Left ventricle myocardium inferior (tissue), 1 donor: ENCODE data around the gene FRY. TPM values are rescaled to one million over a fixed set of nuclear protein-coding genes. Genes with fewer than 3 reads are reported as not detected.
A peak's percentile ranks its signal among the peaks of the same experiment; 100 is the strongest.
"Not testable (repeated sequence)": the region's sequence is repeated elsewhere in the genome, so short reads cannot be mapped to it uniquely, and the experiment has no call there.

Source experiments
- DNase-seq: peaks from one replicate; pipeline ENCODE4 v3.0.0-alpha.2; 2020
- H3K27ac ChIP-seq: fragments of 200-600 bp; replicated peaks from 2 replicates; pipeline ENCODE4 v1.8.0; 2021
- H3K27me3 ChIP-seq: fragments of 200-600 bp; 2 replicates; pipeline ENCODE4 v1.8.0; 2021; ENCODE audit warnings: low read depth
- H3K36me3 ChIP-seq: fragments of 200-600 bp; 2 replicates; pipeline ENCODE4 v1.8.0; 2021
- H3K4me1 ChIP-seq: fragments of 200-600 bp; 2 replicates; pipeline ENCODE4 v1.8.0; 2021
- H3K4me3 ChIP-seq: fragments of 200-600 bp; 2 replicates; pipeline ENCODE4 v1.8.0; 2021; ENCODE audit warnings: mild to moderate bottlenecking, moderate library complexity
- H3K9me3 ChIP-seq: fragments of 200-600 bp; replicated peaks from 2 replicates; pipeline ENCODE4 v1.8.0; 2021
- intact Hi-C: fragments of 100-400 bp; cut with micrococcal nuclease; formaldehyde crosslinking; loops from one replicate; pipeline ENCODE4 v1.11.0; 2022
- long read RNA-seq: library from polyadenylated mRNA; unstranded; transcript quantifications from one replicate; pipeline ENCODE4 v2.0.0, GENCODE V29; 2021
- total RNA-seq: library from RNA; stranded (reverse); fragmentation: NEBNext Ultra II Directional; extraction: Animal tissue kit (Norgen Biotek cat#: 25700); gene quantifications from one replicate; pipeline ENCODE4 v1.2.1, GENCODE V29; 2021
- TF ChIP-seq, protein P1 (sequence below): fragments of 200-600 bp; IDR thresholded peaks from 2 replicates; pipeline ENCODE4 v1.8.0; 2021; ENCODE audit warnings: antibody characterized with exemption, mild to moderate bottlenecking, borderline replicate concordance
- donor health status: DM: no; HTN: yes; CAD: no; lungs with severe emphysema.

FRY gene
- total RNA-seq, result 167 TPM
- long read RNA-seq, partial matches to known transcripts, result 44 of 76 reads
- long read RNA-seq, other reads (novel, unspliced or antisense), result 32 of 76 reads

DNA sequence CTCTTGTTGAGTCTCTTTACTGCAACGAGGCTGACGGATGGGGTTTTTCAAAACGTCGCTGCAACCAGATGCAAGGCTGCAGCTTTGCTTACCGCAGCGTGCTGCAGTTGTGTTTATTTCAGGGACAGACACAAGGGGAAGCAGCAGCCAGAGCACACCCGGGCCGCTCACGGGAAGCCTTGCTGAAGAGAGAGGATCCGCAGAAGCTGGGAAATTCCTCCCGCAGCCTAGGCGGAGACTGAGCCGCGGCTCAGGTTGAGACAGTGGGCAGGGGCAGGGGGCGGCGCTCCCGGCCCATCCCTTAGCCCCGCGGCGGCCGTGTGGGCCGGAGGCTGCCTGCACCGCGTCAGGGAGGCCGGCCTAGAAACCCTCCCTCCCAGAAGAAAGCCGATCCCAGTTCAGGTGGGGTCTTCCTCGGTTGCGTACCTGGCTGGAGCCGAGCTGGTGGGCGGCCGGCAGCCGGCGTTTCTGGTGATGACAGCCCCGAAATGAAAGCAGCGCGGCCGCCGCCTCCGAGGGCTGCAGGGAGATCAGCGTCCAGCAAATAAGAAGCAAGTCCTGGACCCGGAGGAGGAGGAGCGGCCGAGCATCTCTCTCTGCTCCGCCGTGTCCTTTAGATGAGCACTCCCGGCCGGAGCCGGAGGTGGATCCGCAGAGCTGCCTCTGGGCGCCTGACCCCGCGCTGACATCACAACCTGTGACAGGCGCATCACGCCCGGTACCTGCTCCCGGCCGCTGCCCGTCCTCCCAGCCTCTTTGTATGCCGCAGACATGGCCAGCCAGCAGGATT lies at the start of gene FRY:
Gene FRY, plus strand, starts transcription at position 750 of the 790 bp plus-strand sequence. Its CDS starts 22 bp downstream, at position 772.
- Histone ChIP-seq H3K27ac (peak within 1 kb of the TSS; percentile 77), H3K4me1 (peaks cover 28% of the 10 kb centered on the region), H3K36me3 (no peaks in the 10 kb centered on the region), H3K27me3 (no peaks in the 10 kb centered on the region), H3K9me3 (no peaks in the 10 kb centered on the region), H3K4me3 (peak within 1 kb of the TSS; percentile 77)
- TF ChIP-seq, protein P1, sequence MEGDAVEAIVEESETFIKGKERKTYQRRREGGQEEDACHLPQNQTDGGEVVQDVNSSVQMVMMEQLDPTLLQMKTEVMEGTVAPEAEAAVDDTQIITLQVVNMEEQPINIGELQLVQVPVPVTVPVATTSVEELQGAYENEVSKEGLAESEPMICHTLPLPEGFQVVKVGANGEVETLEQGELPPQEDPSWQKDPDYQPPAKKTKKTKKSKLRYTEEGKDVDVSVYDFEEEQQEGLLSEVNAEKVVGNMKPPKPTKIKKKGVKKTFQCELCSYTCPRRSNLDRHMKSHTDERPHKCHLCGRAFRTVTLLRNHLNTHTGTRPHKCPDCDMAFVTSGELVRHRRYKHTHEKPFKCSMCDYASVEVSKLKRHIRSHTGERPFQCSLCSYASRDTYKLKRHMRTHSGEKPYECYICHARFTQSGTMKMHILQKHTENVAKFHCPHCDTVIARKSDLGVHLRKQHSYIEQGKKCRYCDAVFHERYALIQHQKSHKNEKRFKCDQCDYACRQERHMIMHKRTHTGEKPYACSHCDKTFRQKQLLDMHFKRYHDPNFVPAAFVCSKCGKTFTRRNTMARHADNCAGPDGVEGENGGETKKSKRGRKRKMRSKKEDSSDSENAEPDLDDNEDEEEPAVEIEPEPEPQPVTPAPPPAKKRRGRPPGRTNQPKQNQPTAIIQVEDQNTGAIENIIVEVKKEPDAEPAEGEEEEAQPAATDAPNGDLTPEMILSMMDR, result peak; percentile 30
- DNase-seq, result peak; percentile 70
- intact Hi-C loops, result no loop called here

DNA sequence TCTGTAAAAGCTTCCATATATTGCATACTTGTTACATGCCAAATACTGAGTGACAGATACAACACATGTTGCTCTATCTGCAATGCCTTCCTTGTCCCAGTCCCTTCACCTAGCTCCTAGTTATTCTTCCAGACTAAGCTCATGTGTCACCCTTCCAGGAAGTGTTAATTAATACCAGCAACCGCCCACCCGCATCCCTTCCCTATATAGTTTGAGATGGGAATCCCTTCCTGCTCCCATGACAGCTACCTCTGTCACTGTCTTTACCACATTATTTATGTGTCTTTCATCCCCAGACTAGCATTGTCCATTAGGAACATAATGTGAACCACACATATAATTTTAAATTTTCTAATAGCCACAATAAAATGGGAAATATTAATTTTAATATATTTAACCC lies 49.5 kb upstream of the FRY start:
- Histone ChIP-seq H3K9me3 (no peaks in the 10 kb centered on the region), H3K27me3 (no peaks in the 10 kb centered on the region), H3K27ac (no peak overlapping the region), H3K4me1 (peaks cover 27% of the 10 kb centered on the region), H3K36me3 (no peaks in the 10 kb centered on the region), H3K4me3 (no peak overlapping the region)
- intact Hi-C loops, result no loop called here
- no peak for DNase-seq
- TF ChIP-seq, protein P1, result no peak

DNA sequence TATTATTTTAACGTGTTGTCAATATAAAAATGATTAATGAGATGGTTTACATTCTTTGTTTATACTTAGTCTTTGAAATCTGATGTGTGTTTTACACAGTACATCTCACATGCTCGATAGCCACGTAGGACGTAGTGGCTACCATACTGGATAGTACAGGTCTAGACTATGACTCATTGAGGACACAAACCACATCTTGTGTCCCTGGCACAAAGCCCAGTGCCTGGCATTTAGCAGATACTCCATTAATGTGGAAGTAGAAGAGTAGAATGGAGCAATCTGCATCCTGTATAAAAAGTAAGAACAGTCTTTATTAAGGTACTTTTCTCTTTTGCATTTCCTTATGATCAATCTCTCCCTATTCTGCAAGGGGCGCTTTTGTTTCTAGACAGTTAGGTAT lies 49.0 kb upstream of the FRY start:
- H3K4me3 ChIP-seq, result no peak overlapping the region
- no peaks in the 10 kb centered on the region for H3K36me3 ChIP-seq
- H3K27me3 ChIP-seq, result no peaks in the 10 kb centered on the region
- DNase-seq, result peak; percentile 68
- TF ChIP-seq, protein P1, result no peak
- H3K4me1 ChIP-seq, result peaks cover 32% of the 10 kb centered on the region
- H3K9me3 ChIP-seq, result no peaks in the 10 kb centered on the region
- H3K27ac ChIP-seq, result no peak overlapping the region
- intact Hi-C loops, result no loop called here

DNA sequence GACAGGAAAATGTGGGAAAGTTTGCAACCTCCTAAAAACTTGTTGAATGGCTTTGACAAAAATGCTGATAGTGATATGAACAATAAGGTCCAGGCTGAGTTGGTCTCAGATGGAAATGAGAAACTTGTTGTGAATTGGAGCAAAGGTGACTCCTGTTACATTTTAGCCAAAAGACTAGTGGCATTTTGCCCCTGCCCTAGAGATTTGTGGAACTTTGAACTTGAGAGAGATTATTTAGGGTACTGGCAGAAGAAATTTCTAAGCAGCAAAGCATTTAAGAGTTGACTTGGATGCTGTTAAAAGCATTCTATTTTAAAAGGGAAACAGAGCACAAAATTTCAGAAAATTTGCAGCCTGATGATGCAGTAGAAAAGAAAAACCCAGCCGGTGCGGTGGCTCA lies 47.9 kb upstream of the FRY start:
- H3K9me3 ChIP-seq, H3K36me3 ChIP-seq, intact Hi-C loops, H3K27ac ChIP-seq, H3K4me3 ChIP-seq, DNase-seq, H3K27me3 ChIP-seq: not testable (repeated sequence)
- H3K4me1 ChIP-seq, result peaks cover 35% of the 10 kb centered on the region

DNA sequence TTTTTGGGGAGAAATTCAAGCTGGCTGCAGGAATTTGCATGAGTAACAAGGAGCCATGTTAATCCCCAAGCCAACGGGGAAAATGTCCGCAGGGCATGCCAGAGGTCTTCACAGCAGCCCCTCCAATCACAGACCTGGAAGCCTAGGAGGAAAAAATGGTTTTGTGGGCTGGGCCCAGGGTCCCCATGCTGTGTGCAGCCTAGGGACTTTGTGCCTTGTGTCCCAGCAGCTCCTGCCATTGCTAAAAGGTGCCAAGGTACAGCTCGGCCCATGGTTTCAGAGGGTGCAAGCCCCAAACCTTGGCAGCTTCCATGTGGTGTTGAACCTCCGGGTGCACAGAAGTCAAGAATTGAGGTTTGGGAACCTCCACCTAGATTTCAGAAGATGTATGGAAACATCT lies 47.2 kb upstream of the FRY start:
- H3K36me3 ChIP-seq, H3K27me3 ChIP-seq, H3K9me3 ChIP-seq, intact Hi-C loops, H3K4me3 ChIP-seq, H3K27ac ChIP-seq, DNase-seq: not testable (repeated sequence)
- H3K4me1 ChIP-seq, result peaks cover 35% of the 10 kb centered on the region

DNA sequence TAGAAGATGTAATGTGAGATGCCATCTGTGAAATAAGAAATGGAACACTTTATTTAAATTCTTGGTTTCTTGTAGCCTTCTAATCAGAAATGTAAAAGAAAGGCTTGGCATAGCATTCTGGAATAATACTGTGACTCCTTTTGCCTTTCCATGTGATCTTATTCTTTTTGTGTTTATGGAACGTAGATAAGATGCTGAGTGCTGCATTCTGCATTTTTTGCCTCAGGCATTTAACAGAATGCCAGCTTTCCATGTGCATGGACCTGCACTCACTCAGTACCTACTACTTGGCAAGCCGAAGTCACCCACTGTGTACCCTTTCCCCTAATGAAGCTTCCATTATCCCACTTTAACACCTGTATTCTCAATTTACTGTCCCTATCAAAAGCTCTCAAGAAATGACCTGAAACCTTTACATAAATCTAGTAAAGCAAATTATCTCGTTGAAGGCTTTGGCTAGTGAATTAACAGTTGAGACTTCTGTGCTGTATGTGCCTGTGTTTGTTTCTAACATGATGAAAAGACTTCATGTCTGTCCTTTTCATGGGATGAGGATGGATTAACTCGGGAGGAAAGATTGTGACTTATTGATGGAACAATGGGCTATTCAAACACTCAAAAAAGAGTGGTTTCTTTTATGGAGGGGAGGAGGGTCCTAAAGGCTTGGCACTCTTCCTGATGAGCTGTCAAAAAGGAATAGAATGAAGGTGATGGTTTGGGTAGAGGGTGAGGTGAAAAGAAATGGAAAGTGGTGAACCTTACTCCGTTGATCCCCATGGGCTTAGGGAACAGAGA lies 44.7 kb upstream of the FRY start:
- H3K27me3 ChIP-seq, result no peaks in the 10 kb centered on the region
- no peak overlapping the region for H3K27ac ChIP-seq
- intact Hi-C loops, result no loop called here
- H3K9me3 ChIP-seq, result no peaks in the 10 kb centered on the region
- TF ChIP-seq, protein P1, result no peak
- no peak for DNase-seq
- no peaks in the 10 kb centered on the region for H3K36me3 ChIP-seq
- peaks cover 30% of the 10 kb centered on the region for H3K4me1 ChIP-seq
- no peak overlapping the region for H3K4me3 ChIP-seq
